Activated CD8-positive, alpha-beta T cell treated with anti-CD3 and anti-CD28 coated beads for 36 hours (primary cell): ENCODE results near the gene NRP1. TPM values are rescaled to one million over a fixed set of nuclear protein-coding genes. Genes with fewer than 3 reads are reported as not detected.

Experiments used
- ATAC-seq: fragments of 200-7000 bp; cut with Tn5 transposase; one replicate; pipeline ENCODE4 v1.10.0; 2021; ENCODE audit warnings: mild to moderate bottlenecking, moderate library complexity
- CTCF ChIA-PET: fragments of 350-600 bp; sonication (Branson Sonifier 250); formaldehyde crosslinking; loops from one replicate; lab custom pipeline; 2021; ENCODE audit warnings: antibody characterized with exemption; lab: Charles Lee
- POLR2A ChIA-PET: fragments of 350-600 bp; sonication (Branson Sonifier 250); formaldehyde crosslinking; loops from one replicate; lab custom pipeline; 2021; ENCODE audit warnings: antibody characterized with exemption; lab: Charles Lee
- DNase-seq: peaks from one replicate; pipeline ENCODE4 v3.0.0-alpha.2; 2020
- H3K27ac Mint-ChIP-seq: one replicate; pipeline ENCODE4 v1.8.0; 2021; ENCODE audit warnings: mild to moderate bottlenecking, mixed read lengths
- H3K27me3 Mint-ChIP-seq: one replicate; pipeline ENCODE4 v1.8.0; 2021; ENCODE audit warnings: mixed read lengths
- H3K36me3 Mint-ChIP-seq: one replicate; pipeline ENCODE4 v1.8.0; 2021; ENCODE audit warnings: low read depth, mixed read lengths
- H3K4me1 Mint-ChIP-seq: one replicate; pipeline ENCODE4 v1.8.0; 2021; ENCODE audit warnings: low read depth, mixed read lengths
- H3K4me3 Mint-ChIP-seq: one replicate; pipeline ENCODE4 v1.8.0; 2021; ENCODE audit warnings: mild to moderate bottlenecking, moderate library complexity, mixed read lengths
- H3K9me3 Mint-ChIP-seq: one replicate; pipeline ENCODE4 v1.8.0; 2021; ENCODE audit warnings: mixed read lengths
- CTCF ChIP-seq: fragments of 200-600 bp; IDR thresholded peaks from one replicate; pipeline ENCODE4 v1.8.0; 2022; ENCODE audit warnings: antibody characterized with exemption, mild to moderate bottlenecking
- intact Hi-C: fragments of 100-400 bp; cut with micrococcal nuclease; formaldehyde crosslinking; loops from one replicate; pipeline ENCODE4 v1.10.0; 2022
- total RNA-seq, 2 experiments: library from RNA; stranded (reverse); gene quantifications; one replicate each; pipeline ENCODE4 v1.2.3, GENCODE V29; 2021

The NRP1 gene
- total RNA-seq, 2 experiments from 2014 or later = 0.22 to 0.79 TPM

GRCh38 chr10:33278198-33278597 lies 56.3 kb downstream of the NRP1 start:
- Mint-ChIP-seq H3K36me3 (no peaks in the 10 kb centered on the region), H3K4me1 (no peaks in the 10 kb centered on the region), H3K27ac (no peak overlapping the region), H3K4me3 (no peak overlapping the region), H3K27me3 (peaks cover 18% of the 10 kb centered on the region), H3K9me3 (no peaks in the 10 kb centered on the region)
- ChIA-PET POLR2A (no interaction called here), CTCF (interaction anchor here (1.0 to 2.1 kb wide), 3 partner anchors 10 to 85 kb away, joined by 3 to 6 read pairs (median 4); no protein-coding TSS in a partner anchor)
- no peak for ATAC-seq
- intact Hi-C loops = no loop called here
- no peak for DNase-seq
- no peak for TF ChIP-seq CTCF

- ATAC-seq (no peak), DNase-seq (no peak)
- Mint-ChIP-seq H3K4me3 (no peak overlapping the region), H3K4me1 (no peaks in the 10 kb centered on the region), H3K9me3 (no peaks in the 10 kb centered on the region), H3K27me3 (peaks cover 19% of the 10 kb centered on the region), H3K27ac (no peak overlapping the region), H3K36me3 (no peaks in the 10 kb centered on the region)
- no peak for TF ChIP-seq CTCF
- POLR2A ChIA-PET = no interaction called here
- intact Hi-C loops = no loop called here
- CTCF ChIA-PET = no interaction called here
These were observed 57.3 kb downstream of the NRP1 start for GRCh38 chr10:33277135-33277536.

GRCh38 chr10:33276282-33276923 lies 58.1 kb downstream of the NRP1 start:
- Mint-ChIP-seq H3K4me3 (no peak overlapping the region), H3K36me3 (no peaks in the 10 kb centered on the region), H3K9me3 (no peaks in the 10 kb centered on the region), H3K27me3 (peaks cover 17% of the 10 kb centered on the region), H3K27ac (no peak overlapping the region), H3K4me1 (no peaks in the 10 kb centered on the region)
- intact Hi-C loops = no loop called here
- no peak for TF ChIP-seq CTCF
- DNase-seq (no peak), ATAC-seq (no peak)
- CTCF ChIA-PET = interaction anchor here (2.5 kb wide), 1 partner anchor 83 kb away, joined by 8 read pairs; no protein-coding TSS in a partner anchor
- POLR2A ChIA-PET = no interaction called here

- DNase-seq = no peak
- no peak for ATAC-seq
- intact Hi-C loops = no loop called here
- TF ChIP-seq CTCF = no peak
- no peaks in the 10 kb centered on the region for H3K36me3 Mint-ChIP-seq
- H3K4me3 Mint-ChIP-seq = no peak overlapping the region
- no peaks in the 10 kb centered on the region for H3K4me1 Mint-ChIP-seq
- ChIA-PET CTCF (interaction anchor here (2.5 kb wide), 1 partner anchor 81 kb away, joined by 8 read pairs; no protein-coding TSS in a partner anchor), POLR2A (interaction anchor here (1.4 kb wide), 1 partner anchor 10 kb away, joined by 3 read pairs; no protein-coding TSS in a partner anchor)
- H3K27me3 Mint-ChIP-seq = peaks cover 13% of the 10 kb centered on the region
- H3K9me3 Mint-ChIP-seq = no peaks in the 10 kb centered on the region
- H3K27ac Mint-ChIP-seq = no peak overlapping the region
These were observed 60.2 kb downstream of the NRP1 start for GRCh38 chr10:33274096-33274785.
